Ishikawa (cell line): ENCODE data around the gene IMMP1L.

Source experiments
- CEBPB ChIP-seq: IDR thresholded peaks from 2 replicates; pipeline ENCODE4 v1.6.1; 2012
- CREB1 ChIP-seq: IDR thresholded peaks from 2 replicates; pipeline ENCODE4 v1.6.1; 2012; ENCODE audit warnings: low read depth
- EGR1 ChIP-seq: IDR thresholded peaks from 2 replicates; pipeline ENCODE4 v1.6.1; 2012
- EP300 ChIP-seq: IDR thresholded peaks from 2 replicates; pipeline ENCODE4 v1.6.1; 2012; ENCODE audit warnings: borderline replicate concordance
- FOXM1 ChIP-seq: IDR thresholded peaks from 2 replicates; pipeline ENCODE4 v1.6.1; 2012; ENCODE audit warnings: low read depth, borderline replicate concordance
- NFIC ChIP-seq: IDR thresholded peaks from 2 replicates; pipeline ENCODE4 v1.6.1; 2012
- RAD21 ChIP-seq: IDR thresholded peaks from 2 replicates; pipeline ENCODE4 v1.6.1; 2012; ENCODE audit warnings: low read depth
- TAF1 ChIP-seq: IDR thresholded peaks from 2 replicates; pipeline ENCODE4 v1.6.1; 2012; ENCODE audit warnings: low read depth, mild to moderate bottlenecking
- TCF12 ChIP-seq: IDR thresholded peaks from 2 replicates; pipeline ENCODE4 v1.6.1; 2012; ENCODE audit warnings: low read depth
- TEAD4 ChIP-seq: IDR thresholded peaks from 2 replicates; pipeline ENCODE4 v1.6.1; 2012
- YY1 ChIP-seq: IDR thresholded peaks from 2 replicates; pipeline ENCODE4 v1.6.1; 2012; ENCODE audit warnings: low read depth
- ZBTB7A ChIP-seq: IDR thresholded peaks from 2 replicates; pipeline ENCODE4 v1.6.1; 2012; ENCODE audit warnings: low read depth
- TF ChIP-seq, protein P1 (sequence below): IDR thresholded peaks from 2 replicates; pipeline ENCODE4 v1.6.1; 2012
- TF ChIP-seq, protein P2 (sequence below): IDR thresholded peaks from 2 replicates; pipeline ENCODE4 v1.6.1; 2012
- TF ChIP-seq, protein P3 (sequence below): IDR thresholded peaks from 2 replicates; pipeline ENCODE4 v1.6.1; 2012; ENCODE audit warnings: low read depth, mild to moderate bottlenecking

The IMMP1L gene

DNA sequence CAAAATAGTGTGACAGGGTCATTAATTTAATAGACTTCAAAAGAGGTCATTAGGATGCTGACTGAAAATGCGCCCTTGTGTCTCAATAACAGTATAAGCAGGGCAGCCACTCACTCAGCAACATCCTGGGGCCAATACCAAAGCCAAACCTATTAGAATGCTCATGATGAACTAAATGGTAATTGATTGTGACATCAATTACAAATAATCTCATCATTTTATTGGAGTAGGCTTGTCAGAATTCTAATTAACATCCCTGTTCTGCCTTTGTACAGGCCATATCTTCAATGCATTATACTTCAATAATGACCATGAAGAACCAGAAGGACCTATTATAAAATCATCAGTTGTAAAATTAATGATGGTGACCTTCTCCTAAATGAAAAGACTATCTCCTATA lies 75.6 kb downstream of the IMMP1L start:
- TF ChIP-seq CEBPB = no peak
- no peak for TF ChIP-seq EP300
- TF ChIP-seq, protein P1, sequence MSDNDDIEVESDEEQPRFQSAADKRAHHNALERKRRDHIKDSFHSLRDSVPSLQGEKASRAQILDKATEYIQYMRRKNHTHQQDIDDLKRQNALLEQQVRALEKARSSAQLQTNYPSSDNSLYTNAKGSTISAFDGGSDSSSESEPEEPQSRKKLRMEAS = no peak
- TF ChIP-seq TCF12 = no peak
- no peak for TF ChIP-seq ZBTB7A
- TF ChIP-seq, protein P2, sequence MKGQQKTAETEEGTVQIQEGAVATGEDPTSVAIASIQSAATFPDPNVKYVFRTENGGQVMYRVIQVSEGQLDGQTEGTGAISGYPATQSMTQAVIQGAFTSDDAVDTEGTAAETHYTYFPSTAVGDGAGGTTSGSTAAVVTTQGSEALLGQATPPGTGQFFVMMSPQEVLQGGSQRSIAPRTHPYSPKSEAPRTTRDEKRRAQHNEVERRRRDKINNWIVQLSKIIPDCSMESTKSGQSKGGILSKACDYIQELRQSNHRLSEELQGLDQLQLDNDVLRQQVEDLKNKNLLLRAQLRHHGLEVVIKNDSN = no peak
- TF ChIP-seq, protein P3, sequence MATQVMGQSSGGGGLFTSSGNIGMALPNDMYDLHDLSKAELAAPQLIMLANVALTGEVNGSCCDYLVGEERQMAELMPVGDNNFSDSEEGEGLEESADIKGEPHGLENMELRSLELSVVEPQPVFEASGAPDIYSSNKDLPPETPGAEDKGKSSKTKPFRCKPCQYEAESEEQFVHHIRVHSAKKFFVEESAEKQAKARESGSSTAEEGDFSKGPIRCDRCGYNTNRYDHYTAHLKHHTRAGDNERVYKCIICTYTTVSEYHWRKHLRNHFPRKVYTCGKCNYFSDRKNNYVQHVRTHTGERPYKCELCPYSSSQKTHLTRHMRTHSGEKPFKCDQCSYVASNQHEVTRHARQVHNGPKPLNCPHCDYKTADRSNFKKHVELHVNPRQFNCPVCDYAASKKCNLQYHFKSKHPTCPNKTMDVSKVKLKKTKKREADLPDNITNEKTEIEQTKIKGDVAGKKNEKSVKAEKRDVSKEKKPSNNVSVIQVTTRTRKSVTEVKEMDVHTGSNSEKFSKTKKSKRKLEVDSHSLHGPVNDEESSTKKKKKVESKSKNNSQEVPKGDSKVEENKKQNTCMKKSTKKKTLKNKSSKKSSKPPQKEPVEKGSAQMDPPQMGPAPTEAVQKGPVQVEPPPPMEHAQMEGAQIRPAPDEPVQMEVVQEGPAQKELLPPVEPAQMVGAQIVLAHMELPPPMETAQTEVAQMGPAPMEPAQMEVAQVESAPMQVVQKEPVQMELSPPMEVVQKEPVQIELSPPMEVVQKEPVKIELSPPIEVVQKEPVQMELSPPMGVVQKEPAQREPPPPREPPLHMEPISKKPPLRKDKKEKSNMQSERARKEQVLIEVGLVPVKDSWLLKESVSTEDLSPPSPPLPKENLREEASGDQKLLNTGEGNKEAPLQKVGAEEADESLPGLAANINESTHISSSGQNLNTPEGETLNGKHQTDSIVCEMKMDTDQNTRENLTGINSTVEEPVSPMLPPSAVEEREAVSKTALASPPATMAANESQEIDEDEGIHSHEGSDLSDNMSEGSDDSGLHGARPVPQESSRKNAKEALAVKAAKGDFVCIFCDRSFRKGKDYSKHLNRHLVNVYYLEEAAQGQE = no peak
- no peak for TF ChIP-seq FOXM1
- TF ChIP-seq YY1 = no peak
- no peak for TF ChIP-seq CREB1
- no peak for TF ChIP-seq NFIC
- TF ChIP-seq RAD21 = no peak
- no peak for TF ChIP-seq EGR1
- TF ChIP-seq TEAD4 = no peak
- TF ChIP-seq TAF1 = no peak

DNA sequence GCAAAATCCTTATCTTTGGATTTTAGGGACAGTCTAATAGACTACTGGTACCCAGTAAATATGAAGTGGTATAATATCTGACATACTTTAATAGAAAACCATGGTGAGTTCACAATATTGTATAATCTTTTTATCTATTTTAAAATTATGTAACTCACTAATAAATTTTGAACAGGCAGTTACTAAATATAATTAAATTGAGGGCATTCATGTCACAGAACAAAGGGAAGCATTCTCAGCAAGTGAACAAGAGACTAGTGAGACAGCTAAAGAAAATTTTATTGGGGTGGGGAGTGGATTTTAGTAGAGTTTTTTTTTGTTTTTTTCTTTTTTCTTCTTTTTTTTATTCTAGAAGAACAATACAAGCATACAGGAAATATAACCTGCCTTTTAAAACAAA lies 84.8 kb downstream of the IMMP1L start:
- no peak for TF ChIP-seq TCF12
- no peak for TF ChIP-seq EP300
- TF ChIP-seq, protein P2 = no peak
- no peak for TF ChIP-seq NFIC
- no peak for TF ChIP-seq RAD21
- TF ChIP-seq ZBTB7A = no peak
- no peak for TF ChIP-seq YY1

DNA sequence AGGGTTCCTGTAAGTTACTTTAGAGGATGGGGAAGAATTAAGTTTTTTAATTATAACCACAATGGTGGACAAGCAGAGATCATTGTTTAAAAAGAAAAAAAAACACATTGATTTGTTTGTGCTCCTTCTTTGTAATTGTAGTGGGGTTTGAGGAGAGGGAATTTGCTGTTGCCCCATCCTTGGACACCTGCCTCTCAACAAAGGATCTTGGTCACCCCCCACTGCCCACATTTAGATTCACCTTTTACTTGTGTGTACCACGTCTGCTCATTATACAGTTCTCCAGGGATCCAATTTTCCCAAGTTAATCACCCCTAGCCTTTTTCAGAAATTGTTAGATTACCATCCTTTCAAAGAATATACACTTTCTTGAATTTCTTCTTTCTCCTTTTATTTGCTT lies 86.7 kb downstream of the IMMP1L start:
- TF ChIP-seq ZBTB7A (no peak), EP300 (no peak), YY1 (no peak), TEAD4 (no peak), NFIC (no peak), EGR1 (no peak), CEBPB (no peak), FOXM1 (no peak), TCF12 (no peak), TAF1 (no peak), RAD21 (no peak)
- TF ChIP-seq, protein P3 = no peak
- TF ChIP-seq, protein P2 = no peak

DNA sequence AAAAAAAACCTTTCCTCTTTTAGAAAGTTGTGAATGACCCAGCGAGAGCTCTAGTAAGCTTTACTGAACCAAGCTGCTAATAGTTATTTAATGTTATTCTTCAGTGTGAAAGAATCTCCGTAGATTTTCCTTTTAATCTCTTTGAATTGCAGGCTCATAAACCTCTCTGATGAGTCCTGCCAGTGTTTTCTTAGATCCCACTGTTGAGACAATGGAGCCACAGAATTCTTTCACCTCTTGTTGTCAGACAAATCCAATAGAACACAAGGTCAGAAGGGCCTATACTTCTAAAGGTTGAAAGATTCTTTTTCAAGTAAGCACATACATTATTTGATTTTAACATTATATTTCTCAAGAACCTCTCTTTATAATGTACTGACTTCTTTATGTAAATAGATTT lies 87.6 kb downstream of the IMMP1L start:
- TF ChIP-seq CEBPB (no peak), NFIC (no peak), FOXM1 (no peak), YY1 (no peak), EP300 (no peak), TCF12 (no peak), TAF1 (no peak), EGR1 (no peak)
- TF ChIP-seq, protein P3 = no peak

DNA sequence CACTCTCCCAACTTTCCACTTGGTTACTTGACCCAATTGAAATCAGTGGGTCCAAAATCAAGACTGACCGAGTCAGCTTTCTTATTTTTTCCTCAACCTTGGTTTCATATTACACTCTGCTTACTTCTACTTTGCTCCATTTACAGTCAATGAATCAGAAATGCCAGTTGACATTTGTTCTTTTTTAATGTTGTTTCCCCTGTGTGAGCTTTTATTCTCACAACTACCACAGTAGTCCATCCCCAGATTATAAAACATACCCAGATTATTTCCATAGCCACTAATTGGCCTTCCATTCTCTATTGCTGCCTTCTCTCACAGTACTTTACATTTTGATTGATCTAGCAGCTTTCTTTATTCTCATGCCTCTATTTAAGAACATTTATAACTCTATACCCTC lies 89.8 kb downstream of the IMMP1L start:
- TF ChIP-seq EGR1 = no peak
- TF ChIP-seq ZBTB7A = no peak
- no peak for TF ChIP-seq EP300
- no peak for TF ChIP-seq TEAD4
- no peak for TF ChIP-seq YY1
- TF ChIP-seq RAD21 = no peak
